SK-N-SH (cell line): ENCODE results near the gene ENTPD6. TPM values are rescaled to one million over a fixed set of nuclear protein-coding genes. Genes with fewer than 3 reads are reported as not detected.

Source experiments
- CTCF ChIA-PET: fragments of 300-600, 350-600 bp; formaldehyde crosslinking; extraction: SDS; loops from one replicate; lab custom pipeline; 2021; lab: Yijun Ruan, JAX
- POLR2A ChIA-PET: fragments of 350-600 bp; sonication (Branson Sonifier 250); formaldehyde crosslinking; extraction: SDS; loops from one replicate; lab custom pipeline; 2020; ENCODE audit warnings: antibody characterized with exemption, inconsistent platforms; lab: Yijun Ruan, JAX
- DNase-seq: peaks from one replicate; pipeline ENCODE4 v3.0.0; 2012
- H2AFZ ChIP-seq: fragments of 200-600 bp; sonication (generic); 2 replicates; pipeline ENCODE4 v1.8.1; 2016; ENCODE audit warnings: antibody characterized with exemption, mild to moderate bottlenecking, low read depth
- H3F3A ChIP-seq: fragments of 200-600 bp; sonication (generic); replicated peaks from 2 replicates; pipeline ENCODE3; 2016; ENCODE audit warnings: antibody characterized with exemption, mild to moderate bottlenecking; ENCODE audit not compliant: insufficient read depth
- H3K27ac ChIP-seq, 2 experiments: fragments of 200-500 bp in 1 of 2; fragments of 200-600 bp in 1 of 2; sonication (Bioruptor generic) in 1 of 2; sonication (generic), shearing (Covaris generic) in 1 of 2; 2 replicates each; pipeline versions ENCODE4 v1.5.1 to v1.6.1; 2014 to 2016; ENCODE audit warnings: low read depth in 2 of 2, inconsistent platforms in 1 of 2, low read length in 1 of 2, mild to moderate bottlenecking in 1 of 2, mixed read lengths in 1 of 2
- H3K27me3 ChIP-seq: fragments of 200-600 bp; sonication (generic), shearing (Covaris generic); 2 replicates; pipeline ENCODE4 v1.6.1; 2016; ENCODE audit warnings: mixed run types; ENCODE audit not compliant: insufficient read depth
- H3K36me3 ChIP-seq, 2 experiments: fragments of 200-500 bp in 1 of 2; fragments of 200-600 bp in 1 of 2; sonication (Bioruptor generic) in 1 of 2; sonication (generic) in 1 of 2; replicated peaks in 1 of 2; 2 replicates each; pipeline versions ENCODE3 to v1.5.1; 2014 to 2016; ENCODE audit warnings: low read length in 1 of 2, mild to moderate bottlenecking in 1 of 2; ENCODE audit not compliant: insufficient read depth in 2 of 2, control insufficient read depth in 1 of 2
- H3K4me1 ChIP-seq, 2 experiments: fragments of 200-500 bp in 1 of 2; fragments of 200-600 bp in 1 of 2; sonication (Bioruptor generic) in 1 of 2; sonication (generic), shearing (Covaris generic) in 1 of 2; 2 replicates each; pipeline versions ENCODE4 v1.5.1 to v1.6.1; 2014 to 2016; ENCODE audit warnings: low read depth in 1 of 2, low read length in 1 of 2, mixed run types in 1 of 2; ENCODE audit not compliant: insufficient read depth in 2 of 2, control insufficient read depth in 1 of 2
- H3K4me2 ChIP-seq: fragments of 200-600 bp; sonication (generic), shearing (Covaris generic); 2 replicates; pipeline ENCODE4 v1.6.1; 2017; ENCODE audit warnings: mixed run types
- H3K4me3 ChIP-seq, 2 experiments: fragments of 200-500 bp in 1 of 2; fragments of 200-600 bp in 1 of 2; sonication (Bioruptor generic) in 1 of 2; sonication (generic), shearing (Covaris generic) in 1 of 2; 2 replicates each; pipeline versions ENCODE4 v1.5.1 to v1.8.1; 2014 to 2016; ENCODE audit warnings: low read depth in 2 of 2, inconsistent platforms in 1 of 2, low read length in 1 of 2, mild to moderate bottlenecking in 1 of 2, mixed read lengths in 1 of 2, moderate library complexity in 1 of 2
- H3K79me2 ChIP-seq: fragments of 200-600 bp; sonication (generic); 2 replicates; pipeline ENCODE4 v1.8.1; 2017; ENCODE audit warnings: mild to moderate bottlenecking; ENCODE audit not compliant: insufficient read depth
- H3K9ac ChIP-seq: fragments of 200-600 bp; sonication (generic); 2 replicates; pipeline ENCODE4 v1.6.1; 2017; ENCODE audit warnings: mixed run types
- H3K9me2 ChIP-seq: fragments of 200-600 bp; sonication (generic); 2 replicates; pipeline ENCODE4 v1.6.1; 2017; ENCODE audit warnings: mixed run types
- H3K9me3 ChIP-seq: fragments of 200-600 bp; sonication (generic); 2 replicates; pipeline ENCODE4 v1.6.1; 2017; ENCODE audit warnings: mixed run types, mild to moderate bottlenecking, moderate library complexity
- H4K20me1 ChIP-seq: fragments of 200-600 bp; sonication (generic); 2 replicates; pipeline ENCODE4 v1.6.1; 2017; ENCODE audit warnings: mild to moderate bottlenecking, mixed run types; ENCODE audit not compliant: insufficient read depth
- CHD2 ChIP-seq: fragments of 150-350 bp; IDR thresholded peaks from 2 replicates; pipeline ENCODE4 v1.6.1; 2018; ENCODE audit warnings: low read length; ENCODE audit not compliant: partially characterized antibody
- EP300 ChIP-seq, 2 experiments: IDR thresholded peaks; 2 replicates each; pipeline versions ENCODE4 v1.4.0 to v1.6.1; 2012; ENCODE audit warnings: borderline replicate concordance in 1 of 2, low read depth in 1 of 2, low read length in 1 of 2
- FOSL2 ChIP-seq: IDR thresholded peaks from 2 replicates; pipeline ENCODE4 v1.4.0; 2012; ENCODE audit warnings: low read depth, mild to moderate bottlenecking, moderate library complexity, borderline replicate concordance
- JUND ChIP-seq: IDR thresholded peaks from 2 replicates; pipeline ENCODE4 v1.4.0; 2012
- MAX ChIP-seq: IDR thresholded peaks from 2 replicates; pipeline ENCODE4 v1.4.0; 2012; ENCODE audit warnings: low read depth
- MXI1 ChIP-seq: IDR thresholded peaks from 2 replicates; pipeline ENCODE4 v1.6.1; 2012; ENCODE audit warnings: mild to moderate bottlenecking, low read depth, low read length, improper control_type of control experiment
- NFIC ChIP-seq: IDR thresholded peaks from 2 replicates; pipeline ENCODE4 v1.4.0; 2012; ENCODE audit warnings: borderline replicate concordance
- PBX3 ChIP-seq: IDR thresholded peaks from 2 replicates; pipeline ENCODE4; 2012
- POLR2AphosphoS5 ChIP-seq: IDR thresholded peaks from 2 replicates; pipeline ENCODE4 v1.6.1; 2012; ENCODE audit warnings: low read depth, low read length
- RAD21 ChIP-seq: IDR thresholded peaks from 2 replicates; pipeline ENCODE4 v1.6.1; 2012; ENCODE audit warnings: mild to moderate bottlenecking, low read length
- RCOR1 ChIP-seq: fragments of 150-350 bp; IDR thresholded peaks from 2 replicates; pipeline ENCODE4 v1.6.1; 2017; ENCODE audit warnings: antibody characterized with exemption, low read length
- SIN3A ChIP-seq: IDR thresholded peaks from 2 replicates; pipeline ENCODE4 v1.6.1; 2012; ENCODE audit warnings: low read depth, mild to moderate bottlenecking, low read length, moderate library complexity, borderline replicate concordance
- SMC3 ChIP-seq: IDR thresholded peaks from 2 replicates; pipeline ENCODE4 v1.6.1; 2012; ENCODE audit warnings: low read depth, low read length, improper control_type of control experiment
- TCF12 ChIP-seq: IDR thresholded peaks from 2 replicates; pipeline ENCODE4 v1.4.0; 2012
- TEAD4 ChIP-seq: IDR thresholded peaks from 2 replicates; pipeline ENCODE4 v1.4.0; 2012; ENCODE audit warnings: mild to moderate bottlenecking, borderline replicate concordance; ENCODE audit not compliant: insufficient read depth
- WGBS: methylation state at CpG from one replicate; pipeline ENCODE4 v1.1.6; 2017; ENCODE audit warnings: low lambda C conversion rate; 5-methylcytosine and 5-hydroxymethylcytosine counted together
- polyA plus RNA-seq, 3 experiments: library from polyadenylated mRNA; depleted of rRNA; stranded (reverse); fragments of >200 nt; gene quantifications; 2 replicates each; pipeline ENCODE4 v1.2.3, GENCODE V29; 2012
- TF ChIP-seq, protein P1 (sequence below): fragments of 200-600 bp; sonication (generic); IDR thresholded peaks from 2 replicates; pipeline ENCODE4 v1.6.1; 2017; ENCODE audit warnings: antibody characterized with exemption, mild to moderate bottlenecking, moderate library complexity

ENTPD6 gene
- polyA plus RNA-seq, 1 of the 3 experiments (the other 2 are of a cell fraction), result 76.1 TPM

DNA sequence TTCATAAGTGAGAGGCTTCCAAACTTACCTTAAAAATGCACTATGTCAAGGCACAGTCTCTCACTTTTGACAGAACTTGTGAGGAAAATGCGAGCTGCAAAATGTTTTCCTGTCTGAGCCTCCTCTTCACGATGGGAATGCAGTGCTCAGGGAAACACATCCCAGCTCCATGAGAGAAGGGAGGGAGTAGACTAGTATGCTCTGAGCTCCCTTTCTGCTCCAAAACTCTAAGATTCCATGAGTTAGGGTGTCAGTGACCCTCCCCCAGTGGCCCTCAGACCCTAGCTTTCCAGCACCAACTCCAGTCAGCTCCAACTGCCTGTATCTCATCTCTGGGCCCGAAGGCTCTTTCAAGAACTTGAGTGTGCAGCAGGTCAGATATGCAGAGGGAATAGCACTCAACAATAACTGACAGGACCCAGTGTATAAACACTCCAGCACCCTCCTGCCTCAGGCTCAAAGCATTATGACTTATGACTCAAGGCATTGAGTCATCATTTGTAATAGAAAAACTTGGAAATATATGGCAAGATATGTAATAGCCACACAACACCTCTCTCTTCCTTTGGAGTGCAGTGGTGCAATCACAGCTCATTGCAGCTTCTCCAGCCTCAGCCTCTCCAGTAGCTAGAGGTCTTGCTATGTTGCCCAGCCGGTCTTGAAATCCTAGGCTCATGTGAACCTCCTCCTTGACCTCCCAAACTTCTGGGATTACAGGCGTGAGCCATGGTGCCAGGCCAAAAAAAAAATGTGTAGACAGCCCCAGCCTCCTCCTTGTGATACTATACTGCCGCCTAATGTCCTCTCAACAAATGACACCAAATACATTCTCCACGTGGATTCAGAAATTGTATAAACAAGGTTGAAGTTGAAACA, 16.7 kb upstream of the ENTPD6 start:
- peak overlapping the region in 1 of 2 experiments; percentile 46; a peak in 2 of 4 replicates for H3K27ac ChIP-seq
- peak overlapping the region; percentile 57 for H3K4me2 ChIP-seq
- DNase-seq, result peak; percentile 65
- peak overlapping the region; percentile 67; the same call in 1 of the 2 replicates for H2AFZ ChIP-seq
- H3K27me3 ChIP-seq, result peaks cover 7% of the 10 kb centered on the region; the same call in 1 of the 2 replicates
- H3K36me3 ChIP-seq, result no peaks in the 10 kb centered on the region
- H3K9ac ChIP-seq, result no peak overlapping the region
- H4K20me1 ChIP-seq, result no peaks in the 10 kb centered on the region
- H3K9me2 ChIP-seq, result no peaks in the 10 kb centered on the region
- peaks cover 0 to 11% of the 10 kb centered on the region in 2 experiments; a peak in 1 of 4 replicates for H3K4me1 ChIP-seq
- peak overlapping the region in 1 of 2 experiments; percentile 4; a peak in 1 of 4 replicates for H3K4me3 ChIP-seq
- H3K79me2 ChIP-seq, result no peaks in the 10 kb centered on the region
- peaks cover 3% of the 10 kb centered on the region; the same call in 1 of the 2 replicates for H3K9me3 ChIP-seq
- ChIA-PET POLR2A (no interaction called here), CTCF (interaction anchor here (0.7 to 2.5 kb wide), 20 partner anchors 9 to 220 kb away, joined by 3 to 23 read pairs (median 4); no protein-coding TSS in a partner anchor)
- TF ChIP-seq CHD2 (no peak), SIN3A (0 out of 2 replicates have a peak, but pooled peaks have one; percentile 41), JUND (peak; percentile 82), RAD21 (peak; percentile 90), PBX3 (peak; percentile 77), POLR2AphosphoS5 (no peak), TCF12 (peak; percentile 68), MXI1 (peak; percentile 92), FOSL2 (peak; percentile 91), EP300 (IDR thresholded peaks at IDR 0.05; ENCODE audit: borderline replicate concordance in 1 of 2, low read depth in 1 of 2, low read length in 1 of 2) (peak in 1 of 2 experiments; percentile 59; a peak in 1 of 4 replicates), RCOR1 (no peak), MAX (peak; percentile 82), SMC3 (peak; percentile 74), NFIC (peak; percentile 53), TEAD4 (no peak)
- TF ChIP-seq, protein P1, sequence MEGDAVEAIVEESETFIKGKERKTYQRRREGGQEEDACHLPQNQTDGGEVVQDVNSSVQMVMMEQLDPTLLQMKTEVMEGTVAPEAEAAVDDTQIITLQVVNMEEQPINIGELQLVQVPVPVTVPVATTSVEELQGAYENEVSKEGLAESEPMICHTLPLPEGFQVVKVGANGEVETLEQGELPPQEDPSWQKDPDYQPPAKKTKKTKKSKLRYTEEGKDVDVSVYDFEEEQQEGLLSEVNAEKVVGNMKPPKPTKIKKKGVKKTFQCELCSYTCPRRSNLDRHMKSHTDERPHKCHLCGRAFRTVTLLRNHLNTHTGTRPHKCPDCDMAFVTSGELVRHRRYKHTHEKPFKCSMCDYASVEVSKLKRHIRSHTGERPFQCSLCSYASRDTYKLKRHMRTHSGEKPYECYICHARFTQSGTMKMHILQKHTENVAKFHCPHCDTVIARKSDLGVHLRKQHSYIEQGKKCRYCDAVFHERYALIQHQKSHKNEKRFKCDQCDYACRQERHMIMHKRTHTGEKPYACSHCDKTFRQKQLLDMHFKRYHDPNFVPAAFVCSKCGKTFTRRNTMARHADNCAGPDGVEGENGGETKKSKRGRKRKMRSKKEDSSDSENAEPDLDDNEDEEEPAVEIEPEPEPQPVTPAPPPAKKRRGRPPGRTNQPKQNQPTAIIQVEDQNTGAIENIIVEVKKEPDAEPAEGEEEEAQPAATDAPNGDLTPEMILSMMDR, result peak; percentile 91
- WGBS, result 27% methylated on average over 7 of the region's 7 CpGs
- H3F3A ChIP-seq, result peaks cover 11% of the 10 kb centered on the region
